HG02943 (cell line): Measurements from ENCODE around the gene PAXX.

ENCODE experiments used
- ATAC-seq: cut with Tn5 transposase; IDR thresholded peaks from one replicate; pipeline ENCODE4 v1.9.1; 2021; ENCODE audit warnings: mild to moderate bottlenecking, low read depth, moderate library complexity; ENCODE audit not compliant: unreplicated experiment

The PAXX gene

DNA sequence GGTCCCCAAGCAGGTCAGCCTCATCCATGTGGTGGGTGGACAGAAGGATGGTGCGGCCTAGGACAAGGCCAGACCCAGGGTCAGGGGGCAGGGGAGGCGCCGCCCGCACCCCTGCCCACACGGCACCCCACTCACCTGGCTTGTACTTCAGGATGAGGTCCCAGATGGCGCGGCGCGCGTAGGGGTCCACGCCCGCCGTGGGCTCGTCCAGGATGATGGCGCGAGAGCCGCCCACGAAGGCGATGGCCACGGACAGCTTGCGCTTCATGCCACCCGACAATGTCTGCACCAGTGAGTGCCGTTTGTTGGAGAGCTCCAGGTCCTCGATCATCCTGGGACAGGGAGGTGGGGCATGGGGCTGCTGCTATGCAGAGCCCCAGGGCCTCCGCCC lies 23.3 kb downstream of the PAXX start:
- no peak for ATAC-seq

GRCh38 chr9:137015976-137016375 lies 23.8 kb downstream of the PAXX start:
- no peak for ATAC-seq

GRCh38 chr9:137016436-137016835 lies 24.2 kb downstream of the PAXX start:
- ATAC-seq: no peak

GRCh38 chr9:137017071-137017470 lies 24.8 kb downstream of the PAXX start:
- ATAC-seq: no peak

GRCh38 chr9:137017791-137018497 lies 25.7 kb downstream of the PAXX start:
- ATAC-seq: no peak

DNA sequence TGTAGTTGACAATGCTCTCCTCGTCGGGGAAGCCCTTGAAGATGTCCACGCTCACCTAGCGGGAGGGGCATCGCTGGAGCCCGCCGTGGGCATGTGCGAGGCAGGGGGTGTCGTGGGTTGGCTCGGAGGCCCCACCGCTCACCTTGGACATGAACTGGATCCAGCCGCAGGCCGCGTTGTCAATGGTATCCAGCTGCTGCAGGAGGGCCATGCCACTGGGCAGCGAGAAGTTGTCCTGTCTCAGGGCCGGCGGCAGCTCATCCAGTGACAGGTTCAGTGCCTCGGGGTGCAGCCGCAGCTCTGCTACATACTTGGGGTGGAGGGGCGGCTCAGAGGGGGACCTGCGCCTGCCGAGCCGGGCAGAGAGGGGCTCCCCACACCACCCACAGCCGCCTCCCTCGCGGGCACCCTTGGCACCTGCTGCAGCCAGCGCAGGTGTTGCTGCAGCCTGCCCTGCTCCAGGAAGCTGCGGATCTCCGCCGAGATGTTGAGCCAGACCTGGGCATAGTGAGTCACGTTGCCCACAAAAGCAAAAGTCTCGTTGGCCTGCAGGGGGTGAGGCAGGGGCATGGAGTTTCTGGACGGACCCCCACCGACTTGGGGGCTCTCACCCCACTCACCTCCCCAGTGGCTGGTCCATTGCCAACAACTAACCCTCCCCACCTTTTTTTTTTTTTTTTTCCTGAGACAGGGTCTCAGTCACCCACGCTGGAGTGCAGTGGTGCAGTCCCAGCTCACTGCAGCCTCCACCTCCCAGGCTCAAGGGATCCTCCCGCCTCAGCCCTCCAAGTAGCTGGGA lies 26.7 kb downstream of the PAXX start:
- no peak for ATAC-seq

- no peak for ATAC-seq
Observed at GRCh38 chr9:137019891-137020683, 27.9 kb downstream of the PAXX start.

GRCh38 chr9:137020771-137021567 lies 28.7 kb downstream of the PAXX start:
- no peak for ATAC-seq

DNA sequence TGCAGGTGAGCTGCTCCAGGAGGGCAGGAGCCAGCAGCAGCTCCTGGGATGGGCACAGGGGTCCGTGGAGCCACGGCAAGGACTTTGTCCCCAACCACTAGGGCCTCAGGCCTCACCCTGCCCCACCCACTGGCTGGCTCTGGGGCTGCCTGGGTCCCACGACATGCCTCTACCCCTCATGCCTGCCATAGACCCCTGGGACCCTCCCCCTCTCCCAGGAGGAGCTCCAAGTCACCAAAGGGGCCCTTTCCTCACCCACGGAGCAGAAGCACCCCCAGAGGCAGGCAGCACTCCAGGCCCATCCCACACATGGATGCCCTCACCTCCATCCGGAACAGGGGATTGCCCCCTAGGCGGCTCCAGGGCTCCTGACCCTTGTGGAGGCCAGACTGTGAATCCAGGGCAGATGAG lies 29.4 kb downstream of the PAXX start:
- ATAC-seq: no peak

DNA sequence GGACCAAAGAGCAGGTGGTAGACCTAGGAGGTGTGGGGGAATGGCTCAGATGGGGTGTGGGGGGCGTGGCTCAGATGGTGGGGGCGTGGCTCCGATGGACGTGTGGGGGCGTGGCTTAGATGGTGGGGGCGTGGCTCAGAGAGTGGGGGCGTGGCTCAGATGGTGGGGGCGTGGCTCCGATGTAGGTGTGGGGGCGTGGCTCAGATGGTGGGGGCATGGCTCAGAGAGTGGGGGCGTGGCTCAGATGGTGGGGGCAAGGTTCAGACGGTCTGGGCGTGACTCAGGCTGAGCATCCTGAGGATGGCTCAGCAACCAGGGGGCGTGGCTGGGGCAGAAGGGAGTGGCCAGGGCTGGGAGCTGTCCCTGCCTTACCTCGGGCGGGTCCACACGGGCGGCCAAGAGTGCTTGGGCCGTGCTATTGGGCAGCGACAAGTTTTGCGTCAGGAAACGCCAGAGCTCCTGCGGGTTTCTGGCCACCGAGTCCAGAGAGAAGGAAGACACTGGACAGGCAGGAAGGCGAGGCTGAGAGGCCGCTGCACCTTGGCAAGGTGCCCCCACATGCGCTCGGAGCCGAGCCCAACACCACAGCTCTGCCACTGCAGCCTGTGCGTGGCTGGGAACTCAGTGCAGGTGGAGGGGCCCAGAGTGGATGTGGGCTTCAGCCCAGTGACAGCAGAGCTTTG lies 29.9 kb downstream of the PAXX start:
- no peak for ATAC-seq

DNA sequence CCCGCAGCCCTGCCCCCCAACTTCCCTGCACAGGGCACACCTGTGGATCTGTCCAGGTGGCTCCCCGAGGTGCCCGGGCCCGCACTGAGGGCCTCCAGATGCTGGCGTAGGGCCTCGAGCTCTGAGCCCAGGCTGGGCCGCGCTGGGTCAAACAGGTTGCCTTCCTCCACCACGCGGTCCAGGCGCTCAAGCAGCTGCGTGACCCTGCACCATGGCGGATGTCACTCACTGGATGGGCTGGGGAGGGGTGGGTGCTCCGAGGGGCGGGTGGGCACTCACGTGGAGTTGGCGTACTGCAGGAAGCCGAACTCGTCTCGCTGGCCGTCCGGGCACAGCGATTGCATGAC lies 30.4 kb downstream of the PAXX start:
- ATAC-seq: no peak

GRCh38 chr9:137023157-137023556 lies 30.9 kb downstream of the PAXX start:
- no peak for ATAC-seq

GRCh38 chr9:137023583-137023991 lies 31.4 kb downstream of the PAXX start:
- ATAC-seq: no peak

DNA sequence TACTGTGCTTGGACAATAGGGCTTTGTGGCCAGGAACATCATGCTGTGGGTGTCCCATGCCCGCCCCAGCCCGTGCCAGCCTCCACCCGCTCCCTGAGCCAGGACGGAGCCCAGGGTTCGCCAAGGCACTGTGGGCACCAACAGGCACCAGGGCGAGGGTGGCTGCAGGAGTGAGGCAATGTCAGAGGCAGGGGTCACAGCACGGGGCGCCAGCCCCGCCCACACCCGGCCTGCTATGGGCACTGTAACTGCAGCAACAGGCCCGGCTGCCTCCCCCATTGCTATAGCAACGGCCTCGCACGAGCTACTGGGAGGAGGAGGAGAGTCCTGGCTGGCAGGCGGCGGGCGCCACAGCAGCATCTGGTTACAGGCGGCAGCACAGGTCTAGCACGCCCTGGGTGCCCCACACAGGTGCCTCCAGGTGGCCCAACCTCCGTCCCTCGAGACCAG lies 33.3 kb downstream of the PAXX start:
- ATAC-seq: no peak

GRCh38 chr9:137026384-137026783 lies 34.2 kb downstream of the PAXX start:
- no peak for ATAC-seq

- ATAC-seq: no peak
Observed at GRCh38 chr9:137026828-137027227, 34.6 kb downstream of the PAXX start.

DNA sequence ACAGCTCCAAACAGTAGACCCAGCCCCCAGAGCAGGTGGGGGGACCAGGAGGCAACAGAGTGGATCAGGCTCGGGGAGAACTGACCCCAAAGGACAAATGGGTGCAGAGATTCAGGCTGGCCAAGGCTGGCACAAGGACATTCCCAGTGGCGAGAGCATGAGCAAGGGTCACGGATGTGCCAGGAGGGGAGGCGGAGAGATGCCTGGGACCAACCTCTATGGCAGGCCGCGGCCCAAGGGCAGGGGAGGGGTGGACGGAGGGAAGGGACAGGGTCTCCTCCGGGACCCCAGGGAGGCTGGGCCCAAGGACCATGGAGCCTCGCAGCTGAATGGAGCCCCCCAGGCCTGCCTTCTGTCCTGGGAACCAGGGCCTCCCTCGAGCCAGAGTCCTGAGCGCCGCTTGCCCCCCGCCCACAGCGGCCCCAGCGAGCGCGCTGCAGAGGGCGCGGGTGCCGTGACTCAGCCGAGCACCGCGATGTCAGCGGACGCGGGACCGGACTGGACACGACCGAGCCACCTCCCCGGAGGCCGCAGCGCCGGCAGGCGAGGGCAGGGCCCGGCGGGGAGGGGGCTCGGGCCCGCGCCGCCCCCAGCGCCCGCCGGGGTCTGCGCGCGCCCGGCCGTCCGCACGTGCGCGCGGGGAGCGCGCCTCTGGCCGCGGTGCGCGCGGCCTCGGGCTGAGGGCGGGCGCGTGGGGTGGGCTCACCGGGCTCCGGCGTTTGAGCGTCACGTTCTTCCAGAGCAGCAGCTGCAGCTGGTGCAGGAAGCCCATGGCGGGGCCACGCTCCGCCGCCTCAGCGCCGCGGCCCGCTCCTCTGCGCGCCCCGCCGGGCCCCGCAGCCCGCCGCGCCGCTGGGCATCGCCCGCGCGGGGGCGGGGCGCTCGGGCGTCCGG lies 35.4 kb downstream of the PAXX start, which contains the start of gene ABCA2:
ABCA2 (minus strand) TSS at position 869 of the 894 bp plus-strand sequence; CDS start at position 772, 97 bp downstream.
- no peak for ATAC-seq

DNA sequence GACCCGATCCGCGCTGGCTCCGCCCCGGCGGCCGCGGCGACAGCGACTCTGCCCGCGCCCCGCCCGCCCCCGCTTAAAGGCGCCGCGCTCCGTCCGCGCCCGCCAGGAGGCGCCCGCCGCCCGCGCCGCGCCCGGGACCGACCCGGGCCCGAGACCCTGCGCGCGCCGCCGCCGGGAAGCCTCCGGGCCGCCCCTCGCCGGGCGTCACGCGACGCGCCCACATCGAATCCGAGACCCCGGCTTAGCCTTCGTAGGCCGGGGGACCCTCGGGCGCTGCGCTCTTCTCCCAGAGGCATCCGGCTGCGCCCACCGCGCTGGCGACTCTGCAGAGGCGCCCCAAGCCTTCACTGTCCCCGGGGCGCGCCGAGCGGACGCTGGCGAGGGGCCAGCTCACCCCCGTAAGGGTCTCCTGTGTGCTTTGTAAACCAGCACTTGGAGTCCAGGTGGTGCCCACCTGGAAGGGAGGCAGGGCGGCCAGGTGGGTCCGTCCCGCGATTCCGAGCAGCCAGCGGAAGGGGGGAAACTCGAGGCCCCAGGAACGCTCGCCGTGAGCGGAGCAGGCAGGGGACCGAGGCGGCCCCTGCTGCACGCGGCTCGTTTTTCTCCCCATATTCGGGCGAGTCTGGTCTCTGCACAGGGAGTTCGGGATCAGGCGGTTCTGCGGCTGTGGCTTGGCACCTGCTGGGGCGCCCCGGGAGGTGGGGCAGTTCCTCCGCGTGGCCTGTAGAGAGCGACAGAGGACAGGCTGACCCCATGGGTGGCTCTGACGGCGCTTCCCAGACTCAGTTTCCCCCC lies 36.2 kb downstream of the PAXX start:
- ATAC-seq: no peak
